ENCODE results near the gene HHLA2. TPM values are rescaled to one million over a fixed set of nuclear protein-coding genes. Genes with fewer than 3 reads are reported as not detected.

HHLA2 gene
- total and polyA plus RNA-seq, 2 of the 8 experiments (the other 6 are each of a cell fraction or from before 2014, with no cell fraction given), result not detected

GRCh38 chr3:108394016-108394415, 97.7 kb downstream of the HHLA2 start:
- H3K23ac ChIP-seq (ENCODE audit: insufficient read length), result no peak overlapping the region
- no peaks in the 10 kb centered on the region for H3K9me3 ChIP-seq (ENCODE audit: insufficient read depth in 2 of 2, low read depth in 1 of 2, low read length in 1 of 2)
- H2BK5ac ChIP-seq (ENCODE audit: low read depth, low read length), result no peak overlapping the region
- FAIRE-seq (no peak), DNase-seq (ENCODE audit: low read depth in 1 of 2, low spot score in 2 of 2) (no peak)
- H3K27me3 ChIP-seq (replicated peaks in 1 of 4; ENCODE audit: control insufficient read depth in 3 of 4, extremely low read depth in 1 of 4, insufficient read depth in 3 of 4, low read length in 3 of 4), result no peaks in the 10 kb centered on the region
- H2AK5ac ChIP-seq (ENCODE audit: low read depth, low read length), result no peak overlapping the region
- no peak overlapping the region for H3K18ac ChIP-seq (ENCODE audit: extremely low read depth, low read length)
- H3K14ac ChIP-seq (ENCODE audit: insufficient read length), result no peak overlapping the region
- H2BK20ac ChIP-seq (ENCODE audit: low read length), result no peak overlapping the region
- H4K5ac ChIP-seq (ENCODE audit: insufficient read length, low read depth, low read length), result no peak overlapping the region
- ChIA-PET CTCF (ENCODE audit: partially characterized antibody) (interaction anchor here (2.0 kb wide), 1 partner anchor 8 kb away, joined by 7 read pairs; no protein-coding TSS in a partner anchor), POLR2A (ENCODE audit: partially characterized antibody) (no interaction called here)
- H2BK120ac ChIP-seq (replicated peaks; ENCODE audit: low read depth, low read length), result no peak overlapping the region
- H3K9ac ChIP-seq (replicated peaks in 1 of 4; ENCODE audit: extremely low read depth in 1 of 4, low read depth in 3 of 4, low read length in 3 of 4), result no peak overlapping the region
- no peaks in the 10 kb centered on the region for H3K79me2 ChIP-seq (ENCODE audit: control insufficient read depth in 1 of 2, insufficient read depth in 2 of 2, low read length in 2 of 2)
- no peaks in the 10 kb centered on the region for H3K36me3 ChIP-seq (ENCODE audit: control insufficient read depth in 2 of 4, insufficient read depth in 4 of 4, low read length in 3 of 4)
- H4K8ac ChIP-seq (ENCODE audit: extremely low read depth, insufficient read depth, low read length), result no peak overlapping the region
- no peak overlapping the region for H4K91ac ChIP-seq (replicated peaks; ENCODE audit: insufficient read length, low read length)
- H3K56ac ChIP-seq (replicated peaks; ENCODE audit: insufficient read length, low read depth, low read length), result no peak overlapping the region
- no peaks in the 10 kb centered on the region for H3K79me1 ChIP-seq (ENCODE audit: low read depth, low read length)
- H3K27ac ChIP-seq (ENCODE audit: low read depth, low read length), result no peak overlapping the region
- no peak overlapping the region for H2BK12ac ChIP-seq (ENCODE audit: low read depth, low read length)
- WGBS, 2 experiments (ENCODE audit: extremely low coverage in 1 of 2, insufficient coverage in 1 of 2, insufficient read length in 1 of 2, insufficient replicate concordance in 2 of 2, low coverage in 1 of 2, low lambda C conversion rate in 2 of 2, missing lambda C conversion rate in 1 of 2), result 87% methylated on average over 2 of the region's 2 CpGs; no CpG with 5 or more reads in 1 of the 2 experiments
- H2AFZ ChIP-seq (ENCODE audit: low read length), result no peak overlapping the region
- H4K20me1 ChIP-seq (replicated peaks in 1 of 2; ENCODE audit: control insufficient read depth in 1 of 2, insufficient read depth in 2 of 2, low read length in 2 of 2), result no peaks in the 10 kb centered on the region
- peaks cover 0 to 6% (median 5%) of the 10 kb centered on the region in 4 experiments; a peak in 4 of 7 replicates for H3K4me1 ChIP-seq (replicated peaks in 1 of 4; ENCODE audit: control insufficient read depth in 3 of 4, insufficient read depth in 4 of 4, low read length in 3 of 4)
- H3K4ac ChIP-seq (replicated peaks; ENCODE audit: insufficient read length, low read depth, low read length), result no peak overlapping the region
- no peak overlapping the region for H2BK15ac ChIP-seq (ENCODE audit: low read length)
- no peak overlapping the region for H3K4me2 ChIP-seq (ENCODE audit: insufficient read depth in 1 of 2, low read depth in 2 of 2, low read length in 2 of 2)
- no peak overlapping the region for H3K4me3 ChIP-seq (ENCODE audit: extremely low read depth in 1 of 4, insufficient read depth in 2 of 4, low read depth in 3 of 4, low read length in 4 of 4)
- H3K23me2 ChIP-seq (ENCODE audit: low read depth, low read length), result no peaks in the 10 kb centered on the region
- TF ChIP-seq NRF1 (IDR thresholded peaks at IDR 0.05; ENCODE audit: low read depth, low read length) (no peak), RNF2 (IDR thresholded peaks at IDR 0.05; ENCODE audit: borderline replicate concordance, low read depth, low read length, missing control alignments, poor library complexity, severe bottlenecking) (no peak), CBX5 (IDR thresholded peaks at IDR 0.05; ENCODE audit: low read depth, low read length) (no peak), JUND (IDR thresholded peaks at IDR 0.05; ENCODE audit: low read length) (no peak), SIN3A (conservative IDR thresholded peaks at IDR 0.05 in 1 of 2, IDR thresholded peaks at IDR 0.05 in 1 of 2; ENCODE audit: low read depth in 1 of 2, low read length in 2 of 2) (no peak), KDM5A (IDR thresholded peaks at IDR 0.05; ENCODE audit: low read length) (no peak), EZH2 (IDR thresholded peaks at IDR 0.05; ENCODE audit: low read depth, low read length, severe bottlenecking) (no peak), JUN (IDR thresholded peaks at IDR 0.05; ENCODE audit: low read depth, low read length) (no peak), SUZ12 (IDR thresholded peaks at IDR 0.05; ENCODE audit: low read length) (no peak), CEBPB (IDR thresholded peaks at IDR 0.05; ENCODE audit: low read depth, low read length) (no peak), MAFK (IDR thresholded peaks at IDR 0.05; ENCODE audit: low read depth, low read length) (no peak), HDAC2 (IDR thresholded peaks at IDR 0.05; ENCODE audit: borderline replicate concordance in 1 of 2, low read depth in 2 of 2, low read length in 2 of 2) (no peak), KDM4A (IDR thresholded peaks at IDR 0.05; ENCODE audit: low read depth, low read length, severe bottlenecking) (no peak), BRCA1 (IDR thresholded peaks at IDR 0.05; ENCODE audit: low read depth, low read length) (no peak)
